Lower leg skin (tissue), 3 donors: ENCODE data around the gene ADCY6.

Experiments used
- CTCF ChIP-seq, 3 donors: fragments of 450-650 bp; IDR thresholded peaks; one replicate each; pipeline ENCODE4 v1.5.1; 2016; ENCODE audit warnings: antibody characterized with exemption in 3 of 3, mild to moderate bottlenecking in 3 of 3, moderate library complexity in 2 of 3
- POLR2A ChIP-seq, 2 donors: fragments of 450-650 bp; IDR thresholded peaks; one replicate each; pipeline ENCODE4 v1.6.1; 2016 to 2017; ENCODE audit warnings: antibody characterized with exemption in 2 of 2, mild to moderate bottlenecking in 1 of 2, moderate library complexity in 1 of 2

- TF ChIP-seq CTCF (IDR thresholded peaks at IDR 0.05), result peak in 1 of 3 donors; percentile 14
- TF ChIP-seq POLR2A (IDR thresholded peaks at IDR 0.05), result peak in 1 of 2 donors; percentile 57
Measured at GRCh38 chr12:48716493-48717251, 72.2 kb downstream of the ADCY6 start, which contains the start of gene CCNT1.
